Activated effector memory CD4-positive, alpha-beta T cell treated with Interleukin-2 at 50 U/mL for 16 hours (primary cell): Measurements from ENCODE around the gene SLC28A3.

Experiments
- DNase-seq: peaks from one replicate; pipeline ENCODE4 v3.0.0-alpha.2; 2020

The SLC28A3 gene

GRCh38 chr9:84338792-84339191 lies 1.8 kb downstream of the SLC28A3 start:
- DNase-seq, result no peak

- DNase-seq, result no peak
These were observed 3.3 kb downstream of the SLC28A3 start for GRCh38 chr9:84337252-84337651.

DNA sequence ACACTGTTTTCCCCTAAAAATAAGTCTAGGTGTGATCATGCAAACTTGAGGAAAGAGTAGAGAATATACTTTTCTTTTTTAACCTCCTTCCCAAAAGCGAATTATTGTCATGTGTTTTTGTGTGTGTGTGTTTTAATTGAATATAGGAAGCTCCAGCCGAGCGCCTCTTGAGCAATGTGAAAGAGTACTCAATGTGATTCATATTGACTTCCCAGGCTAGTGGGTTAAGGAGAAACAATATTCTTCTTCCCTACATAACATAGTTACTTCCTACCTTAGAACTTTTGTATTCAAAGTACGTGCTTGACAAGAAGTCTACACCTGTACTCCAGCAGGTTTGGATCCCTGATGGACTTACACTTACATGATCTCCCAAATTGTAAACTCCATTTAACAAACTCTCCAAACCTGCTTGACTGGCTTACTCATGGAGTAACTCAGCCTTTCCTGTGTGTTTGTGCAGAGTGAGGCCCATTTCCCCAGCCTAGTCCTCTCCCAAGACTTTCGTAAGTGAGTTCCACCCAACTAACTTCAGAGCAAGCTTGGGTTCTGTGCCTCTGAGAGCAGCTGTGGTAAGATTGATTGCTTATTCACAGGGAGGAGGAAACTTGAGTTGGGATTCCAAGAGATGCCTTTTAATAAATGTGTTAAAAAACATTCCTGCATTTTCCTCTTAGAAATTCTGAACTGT lies 9.3 kb downstream of the SLC28A3 start:
- DNase-seq, result no peak

- DNase-seq, result no peak
These were observed 10.3 kb downstream of the SLC28A3 start for GRCh38 chr9:84330246-84330645.

DNA sequence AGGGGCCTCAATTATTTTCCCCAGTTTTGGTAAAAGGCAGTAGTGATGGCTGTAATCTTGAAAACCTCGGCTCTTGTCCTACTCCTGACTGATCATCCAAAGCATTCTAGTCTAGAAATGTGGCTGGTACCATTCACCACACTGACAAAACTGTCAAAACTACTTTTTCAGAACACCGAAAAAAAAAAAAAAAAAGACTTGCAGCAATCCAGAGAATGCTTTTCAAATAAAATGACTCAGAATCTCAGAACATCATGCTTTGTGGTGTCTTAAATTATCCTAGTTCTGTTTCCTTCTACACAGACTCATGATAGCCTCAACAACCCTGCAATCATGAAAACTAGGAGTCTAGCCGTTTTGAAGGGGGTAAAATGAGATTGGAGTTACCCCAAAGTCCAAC lies 13.4 kb downstream of the SLC28A3 start:
- no peak for DNase-seq

GRCh38 chr9:84325347-84325973 lies 15.1 kb downstream of the SLC28A3 start:
- DNase-seq, result no peak

DNA sequence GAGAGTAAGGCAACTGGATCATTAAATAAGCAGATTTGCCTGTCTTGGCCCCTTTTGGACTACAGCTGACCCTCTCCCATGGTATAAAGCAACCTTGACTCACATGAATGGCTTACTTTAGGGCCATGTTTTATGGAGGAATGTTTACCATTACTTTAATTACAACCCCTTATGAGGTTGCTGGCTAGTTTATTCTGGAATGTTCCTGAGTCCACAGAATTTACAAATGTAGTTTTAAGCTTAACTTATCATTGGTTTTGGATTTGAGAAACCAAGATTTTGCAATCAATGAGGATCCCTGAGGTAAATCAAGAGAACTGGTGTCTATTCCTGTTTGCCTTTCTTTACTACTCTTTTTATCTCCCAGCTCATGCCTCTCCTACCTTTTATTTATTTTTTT lies 15.7 kb downstream of the SLC28A3 start:
- DNase-seq, result no peak

GRCh38 chr9:84323858-84324257 lies 16.7 kb downstream of the SLC28A3 start:
- no peak for DNase-seq

DNA sequence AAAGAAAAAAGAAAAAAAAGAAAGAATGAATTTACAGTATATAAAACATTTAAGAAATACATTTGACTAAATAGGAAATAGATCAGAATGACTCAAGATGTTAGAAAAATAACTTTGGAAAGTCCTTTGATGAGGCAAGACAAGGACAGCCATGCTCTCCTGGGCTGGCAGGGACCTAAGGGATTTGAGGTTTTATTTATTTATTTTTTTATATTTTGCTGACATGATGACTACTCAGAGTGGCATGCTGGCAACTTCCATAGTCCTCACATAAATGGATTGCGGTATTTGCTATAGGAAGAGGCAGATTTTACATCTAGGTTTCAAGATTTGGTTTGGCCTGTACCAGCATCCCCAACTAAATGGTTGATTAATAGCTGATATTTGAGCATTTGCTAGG lies 17.7 kb downstream of the SLC28A3 start:
- DNase-seq, result no peak

GRCh38 chr9:84320231-84320630 lies 20.3 kb downstream of the SLC28A3 start:
- no peak for DNase-seq

- DNase-seq, result no peak
These were observed 20.9 kb downstream of the SLC28A3 start for GRCh38 chr9:84319632-84320031.

DNA sequence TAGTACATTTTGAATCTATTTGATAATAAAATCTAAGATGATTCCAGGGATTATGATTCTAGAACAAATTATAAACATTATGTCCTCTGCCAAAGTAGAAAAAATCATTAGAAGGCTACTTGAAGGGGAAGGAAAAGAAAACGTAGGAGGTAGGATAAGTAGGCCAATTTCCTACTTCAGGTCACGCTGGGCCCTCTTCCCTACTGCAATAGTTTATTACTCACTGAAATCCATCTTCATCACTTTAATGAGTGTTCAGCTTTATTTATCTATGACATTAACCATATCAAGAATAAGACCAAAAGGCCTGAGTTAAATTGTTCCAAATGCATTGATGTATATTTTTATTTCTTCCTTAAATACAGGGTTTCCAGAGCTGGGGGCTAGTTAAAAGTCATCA lies 21.6 kb downstream of the SLC28A3 start:
- DNase-seq, result no peak

- DNase-seq, result no peak
These were observed 23.0 kb downstream of the SLC28A3 start for GRCh38 chr9:84317563-84317962.

DNA sequence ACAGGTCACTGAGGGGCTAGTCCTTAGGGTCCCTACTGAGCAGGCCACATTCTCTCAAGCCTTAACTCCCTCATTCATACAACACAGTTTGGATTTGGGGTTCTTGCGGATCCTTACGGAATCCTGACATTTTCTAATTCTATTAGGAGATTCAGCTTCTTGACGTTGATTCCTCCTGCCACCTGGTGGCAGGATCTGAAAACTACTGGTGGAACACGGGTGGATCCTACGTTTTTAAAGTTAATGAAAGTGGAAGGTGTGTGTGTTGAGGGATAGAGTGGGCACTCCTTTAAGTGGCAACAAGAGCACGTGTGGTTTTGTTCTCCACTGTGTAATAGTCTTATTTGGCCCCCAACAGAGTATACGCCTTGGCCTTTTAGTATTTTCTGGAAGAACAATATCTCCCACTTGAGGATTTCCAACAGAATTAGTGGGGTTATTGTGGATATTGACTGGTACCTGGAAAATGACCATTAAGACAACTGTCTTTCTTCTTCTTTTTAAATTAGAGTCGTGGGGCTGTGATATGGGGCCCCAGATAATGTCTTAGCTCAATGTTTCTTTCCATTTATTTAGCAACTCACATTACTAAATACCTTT lies 25.2 kb downstream of the SLC28A3 start:
- peak; percentile 16 for DNase-seq

GRCh38 chr9:84314306-84314705 lies 26.3 kb downstream of the SLC28A3 start:
- DNase-seq, result no peak

DNA sequence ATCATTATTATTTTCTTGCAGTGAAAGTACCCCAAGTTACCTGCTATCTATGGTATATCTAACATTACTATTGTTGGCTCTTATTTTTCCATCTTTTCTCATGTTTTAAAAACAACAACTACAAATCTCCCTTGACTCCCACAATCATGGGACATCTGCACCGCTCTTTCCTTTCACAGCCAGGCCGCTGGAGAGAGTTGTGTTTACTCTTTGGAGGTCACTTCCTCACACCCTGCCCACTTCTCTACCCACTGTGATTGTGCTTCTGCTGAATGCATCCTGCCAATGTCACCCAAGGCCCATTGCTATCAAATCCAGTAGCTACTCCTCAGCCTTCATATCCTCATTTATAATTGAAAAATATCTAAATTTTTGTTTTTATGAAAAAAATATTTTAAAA lies 29.7 kb downstream of the SLC28A3 start:
- DNase-seq, result no peak

GRCh38 chr9:84305497-84306131 lies 34.9 kb downstream of the SLC28A3 start:
- DNase-seq, result no peak

- DNase-seq, result no peak
These were observed 36.4 kb downstream of the SLC28A3 start for GRCh38 chr9:84304166-84304565.

- DNase-seq, result no peak
These were observed 37.5 kb downstream of the SLC28A3 start for GRCh38 chr9:84303061-84303460.

GRCh38 chr9:84301851-84302250 lies 38.7 kb downstream of the SLC28A3 start:
- DNase-seq, result no peak

- DNase-seq, result no peak
These were observed 40.3 kb downstream of the SLC28A3 start for GRCh38 chr9:84300271-84300670.

DNA sequence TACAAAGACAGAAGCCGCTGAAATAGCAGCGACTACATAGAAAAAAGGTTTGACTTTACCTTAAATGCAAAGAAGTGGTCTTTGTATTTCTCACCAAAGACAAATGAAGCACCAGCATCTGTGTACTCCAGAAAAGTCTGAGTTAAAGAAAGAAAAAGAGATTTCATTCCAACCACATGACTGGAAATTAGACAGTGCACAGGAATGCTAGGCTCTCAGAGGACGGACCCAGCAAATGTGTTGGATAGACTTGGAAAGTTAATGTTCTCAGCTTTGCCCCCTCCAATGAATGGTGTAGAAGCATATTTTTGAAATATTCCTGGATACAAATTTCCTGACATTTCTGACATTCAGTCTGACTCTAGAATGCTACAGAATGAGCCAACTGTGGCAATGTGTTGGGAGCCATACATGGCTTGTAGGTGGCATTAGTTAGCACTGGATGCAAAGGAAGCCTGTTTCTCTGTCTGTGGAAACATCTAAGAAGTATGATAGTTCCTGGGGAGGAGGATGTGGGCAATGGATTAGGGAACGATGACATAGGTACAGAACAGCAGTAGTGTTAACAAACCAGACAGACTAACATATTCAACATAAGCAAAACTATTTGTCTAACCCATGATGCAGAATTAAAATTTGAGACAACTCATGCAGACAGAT lies 43.3 kb downstream of the SLC28A3 start:
- DNase-seq, result no peak

GRCh38 chr9:84296146-84296843 lies 44.3 kb downstream of the SLC28A3 start:
- no peak for DNase-seq
